HG03469 (cell line): ENCODE results near the gene ARVCF.

Experiments
- ATAC-seq: cut with Tn5 transposase; IDR thresholded peaks from one replicate; pipeline ENCODE4 v1.9.1; 2021; ENCODE audit warnings: mild to moderate bottlenecking, moderate library complexity, moderate number of reproducible peaks; ENCODE audit not compliant: unreplicated experiment

The ARVCF gene

DNA sequence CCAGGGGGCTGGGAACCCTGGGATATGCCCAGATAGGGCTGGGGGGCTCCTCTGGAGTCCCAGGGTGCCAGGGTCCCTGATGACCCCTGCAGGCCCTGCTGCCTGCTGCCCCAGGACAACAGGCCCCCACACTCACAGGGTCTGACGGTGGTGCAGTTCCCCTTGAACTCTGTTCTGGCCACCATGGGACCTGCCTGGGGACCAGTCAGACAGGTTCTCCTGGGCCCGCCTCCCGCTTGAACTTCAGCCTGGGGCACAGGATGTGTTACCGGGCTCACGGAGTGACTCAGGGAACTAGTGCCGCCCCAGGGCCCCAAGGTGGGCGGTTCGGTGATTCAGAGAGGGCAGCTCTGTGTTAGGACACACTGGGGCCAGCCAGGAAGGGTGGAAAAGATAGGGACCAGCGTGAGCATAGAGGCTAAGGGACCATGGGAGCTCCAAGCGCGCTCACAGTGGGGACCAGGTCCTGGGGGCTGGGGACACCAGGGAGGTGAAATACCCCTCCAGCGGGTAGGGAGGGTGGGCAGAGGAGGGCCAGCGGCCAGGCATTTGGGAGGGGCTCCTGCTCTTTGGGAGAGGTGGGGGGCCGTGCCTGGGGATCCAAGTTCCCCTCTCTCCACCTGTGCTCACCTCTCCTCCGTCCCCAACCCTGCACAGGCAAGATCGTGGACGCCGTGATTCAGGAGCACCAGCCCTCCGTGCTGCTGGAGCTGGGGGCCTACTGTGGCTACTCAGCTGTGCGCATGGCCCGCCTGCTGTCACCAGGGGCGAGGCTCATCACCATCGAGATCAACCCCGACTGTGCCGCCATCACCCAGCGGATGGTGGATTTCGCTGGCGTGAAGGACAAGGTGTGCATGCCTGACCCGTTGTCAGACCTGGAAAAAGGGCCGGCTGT lies 53.5 kb downstream of the ARVCF start:
- ATAC-seq, result no peak

DNA sequence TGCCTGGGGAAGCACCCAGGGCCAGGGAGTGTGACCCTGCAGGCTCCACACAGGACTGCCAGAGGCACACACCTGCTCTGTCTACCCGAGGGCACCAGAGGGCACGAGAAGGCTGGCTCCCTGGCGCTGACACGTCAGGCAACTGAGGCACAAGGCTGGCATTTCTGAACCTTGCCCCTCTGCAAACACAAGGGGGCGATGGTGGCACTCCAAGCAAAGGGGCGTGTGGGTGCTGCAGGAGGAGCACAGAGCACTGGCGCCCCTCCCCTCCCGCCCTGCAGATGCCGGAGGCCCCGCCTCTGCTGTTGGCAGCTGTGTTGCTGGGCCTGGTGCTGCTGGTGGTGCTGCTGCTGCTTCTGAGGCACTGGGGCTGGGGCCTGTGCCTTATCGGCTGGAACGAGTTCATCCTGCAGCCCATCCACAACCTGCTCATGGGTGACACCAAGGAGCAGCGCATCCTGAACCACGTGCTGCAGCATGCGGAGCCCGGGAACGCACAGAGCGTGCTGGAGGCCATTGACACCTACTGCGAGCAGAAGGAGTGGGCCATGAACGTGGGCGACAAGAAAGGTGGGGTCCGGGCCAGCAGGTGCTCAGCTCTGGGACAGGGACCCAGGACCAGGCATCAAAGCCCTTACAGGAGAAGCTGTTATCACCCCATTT lies 54.2 kb downstream of the ARVCF start:
- no peak for ATAC-seq

- no peak for ATAC-seq
Measured at GRCh38 chr22:19961868-19962245, 54.8 kb downstream of the ARVCF start.

- ATAC-seq, result no peak
Measured at GRCh38 chr22:19961201-19961580, 55.4 kb downstream of the ARVCF start.

GRCh38 chr22:19960491-19961200 lies 56.0 kb downstream of the ARVCF start:
- ATAC-seq, result no peak

DNA sequence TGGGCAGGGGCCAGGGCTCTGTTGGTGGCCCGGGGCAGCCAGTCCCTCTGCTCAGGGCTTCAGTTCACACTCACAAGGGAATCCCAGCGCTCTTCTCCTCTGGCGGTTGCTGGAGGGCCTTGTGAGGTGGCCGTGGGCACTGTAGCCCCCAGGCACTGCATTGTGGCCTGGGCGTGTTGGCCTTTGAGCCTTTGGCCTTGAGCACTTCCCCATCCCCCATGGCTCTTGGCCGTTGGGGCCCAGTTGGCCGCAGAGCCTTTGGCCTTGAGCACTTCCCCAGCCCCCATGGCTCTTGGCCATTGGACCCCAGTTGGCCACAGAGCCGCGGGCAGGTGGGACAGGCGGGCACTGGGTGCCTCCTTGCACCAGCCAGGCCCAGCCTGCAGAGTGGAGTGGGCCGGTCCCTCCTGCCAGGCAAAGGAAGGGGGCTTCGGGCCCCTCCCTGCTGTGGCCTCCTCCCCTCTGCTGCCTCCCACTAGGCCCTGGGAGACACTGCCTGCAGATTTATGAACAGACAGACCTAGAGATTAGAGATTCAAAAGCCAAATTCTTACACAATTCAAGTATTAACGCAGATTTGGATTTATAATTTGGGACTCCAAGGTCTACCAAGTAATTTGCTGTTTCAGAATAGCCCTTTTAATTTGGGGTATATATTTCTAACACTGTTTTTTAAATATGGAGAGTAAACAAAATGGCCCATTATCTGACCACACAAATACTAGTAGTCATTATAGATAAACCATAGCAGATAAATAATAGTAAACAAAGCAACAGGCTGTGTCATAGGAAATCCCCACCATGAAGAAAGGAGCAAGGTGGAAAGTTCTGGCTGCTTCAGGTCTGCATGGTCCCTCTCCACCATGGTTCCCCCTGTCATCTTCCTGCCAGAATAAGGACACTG lies 56.8 kb downstream of the ARVCF start:
- ATAC-seq, result no peak

DNA sequence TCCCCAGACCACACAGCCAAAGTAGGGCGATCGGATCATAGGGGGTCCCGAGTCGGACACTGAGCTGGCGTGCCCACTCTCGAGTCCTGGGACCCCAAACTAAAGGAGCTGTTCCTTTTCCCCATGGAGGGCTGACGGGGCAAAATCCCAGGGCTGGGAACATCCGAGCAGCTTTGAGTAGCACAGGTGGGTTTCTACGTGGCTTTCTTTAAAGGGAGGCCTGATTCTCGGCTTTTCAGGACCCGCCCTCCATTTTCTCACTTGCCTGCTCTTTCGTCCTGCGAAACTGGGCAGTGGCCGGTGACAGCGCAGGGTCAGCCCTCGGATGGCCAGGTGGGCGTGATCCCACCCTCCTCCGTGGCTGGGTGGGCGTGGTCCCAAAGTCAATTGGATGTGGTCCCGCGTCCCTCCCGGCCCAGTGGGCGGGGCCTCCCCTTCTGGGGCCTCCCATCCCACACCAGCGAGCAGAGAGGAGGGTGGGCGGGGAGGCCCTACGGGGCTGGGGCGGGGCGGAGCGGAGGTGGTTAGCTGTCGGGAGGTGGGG lies 57.5 kb downstream of the ARVCF start:
- ATAC-seq, result no peak

GRCh38 chr22:19958083-19959042 lies 58.3 kb downstream of the ARVCF start:
- no peak for ATAC-seq

DNA sequence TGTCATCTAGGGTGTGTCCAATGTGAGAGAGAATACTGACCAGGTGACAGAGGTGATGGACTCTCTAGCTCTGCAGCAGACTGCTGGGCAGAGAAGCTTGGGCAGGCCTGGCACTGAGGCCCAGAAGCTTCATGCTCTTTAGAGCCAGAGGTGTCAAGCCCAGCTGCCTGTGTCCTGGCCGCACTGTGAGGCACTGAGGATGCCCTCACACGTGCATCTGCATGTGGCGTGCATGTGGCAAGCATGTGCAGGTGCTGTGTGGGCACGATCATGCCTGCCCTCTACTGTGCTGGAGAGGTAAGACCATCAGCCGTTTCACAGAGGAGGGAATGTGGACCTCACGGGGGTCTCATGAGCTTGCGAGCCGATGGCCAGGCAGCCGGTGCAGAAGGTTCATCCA lies 59.2 kb downstream of the ARVCF start:
- no peak for ATAC-seq

DNA sequence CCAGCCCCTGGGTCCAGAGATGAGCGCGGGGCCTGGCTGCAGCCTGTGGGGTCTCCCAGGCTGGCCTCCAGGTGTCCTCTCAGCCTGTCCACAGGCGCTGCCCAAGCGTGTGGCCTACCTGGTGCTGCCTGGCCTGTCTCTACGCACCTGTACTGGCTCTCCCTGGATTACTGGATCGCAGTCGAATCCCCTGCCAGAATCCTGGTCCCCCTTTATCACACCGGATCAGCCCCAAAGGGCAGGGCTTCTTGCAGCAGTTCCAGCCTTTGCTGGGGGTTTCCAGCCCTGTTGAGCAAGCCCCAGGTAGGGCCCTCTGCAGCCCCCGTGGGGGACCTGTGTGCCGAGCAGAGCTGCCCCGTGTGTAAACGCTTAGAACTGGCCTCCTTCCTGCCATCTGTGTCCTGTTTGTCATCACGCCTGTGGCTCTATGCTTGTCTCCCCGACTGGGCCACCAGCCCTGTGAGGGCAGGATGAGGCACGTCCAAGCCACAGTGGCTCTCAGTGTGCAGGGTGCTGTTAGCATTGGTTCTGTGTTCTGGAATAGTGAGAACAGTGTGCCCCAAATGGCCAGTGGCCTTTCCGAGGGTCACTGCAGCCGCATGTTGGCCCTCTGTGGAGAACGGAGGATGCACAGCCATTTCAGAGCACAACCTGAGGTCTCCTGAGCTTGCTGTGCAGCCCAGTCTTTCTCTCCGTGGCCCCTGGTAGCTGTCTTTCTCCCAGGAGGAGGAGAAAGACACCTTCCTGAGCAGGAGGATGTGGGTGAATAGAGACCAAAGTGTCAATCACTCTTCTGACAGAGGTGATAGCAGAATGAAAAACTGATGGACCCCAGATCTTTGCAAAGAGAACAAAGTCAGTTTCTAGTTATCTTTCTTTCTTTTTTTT lies 61.1 kb downstream of the ARVCF start:
- no peak for ATAC-seq

DNA sequence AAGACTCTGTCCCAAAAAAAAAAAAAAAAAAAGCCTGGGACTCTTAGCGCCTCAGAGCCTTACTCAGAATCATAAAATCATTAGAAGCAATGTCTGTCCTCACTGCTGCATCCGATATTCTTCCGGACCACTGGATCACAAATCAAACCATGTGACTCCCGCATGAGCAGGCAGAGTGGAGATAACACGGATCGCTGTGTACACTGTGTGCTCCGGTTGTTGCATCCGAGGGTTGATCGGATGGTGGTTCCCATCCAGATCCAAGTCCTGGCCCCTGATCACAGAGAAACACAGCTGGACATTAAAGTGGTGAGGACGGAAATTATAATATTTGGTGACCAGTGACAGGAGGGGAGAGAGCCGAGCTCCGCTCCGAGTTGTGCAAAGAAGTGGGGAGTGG lies 65.3 kb downstream of the ARVCF start:
- no peak for ATAC-seq

DNA sequence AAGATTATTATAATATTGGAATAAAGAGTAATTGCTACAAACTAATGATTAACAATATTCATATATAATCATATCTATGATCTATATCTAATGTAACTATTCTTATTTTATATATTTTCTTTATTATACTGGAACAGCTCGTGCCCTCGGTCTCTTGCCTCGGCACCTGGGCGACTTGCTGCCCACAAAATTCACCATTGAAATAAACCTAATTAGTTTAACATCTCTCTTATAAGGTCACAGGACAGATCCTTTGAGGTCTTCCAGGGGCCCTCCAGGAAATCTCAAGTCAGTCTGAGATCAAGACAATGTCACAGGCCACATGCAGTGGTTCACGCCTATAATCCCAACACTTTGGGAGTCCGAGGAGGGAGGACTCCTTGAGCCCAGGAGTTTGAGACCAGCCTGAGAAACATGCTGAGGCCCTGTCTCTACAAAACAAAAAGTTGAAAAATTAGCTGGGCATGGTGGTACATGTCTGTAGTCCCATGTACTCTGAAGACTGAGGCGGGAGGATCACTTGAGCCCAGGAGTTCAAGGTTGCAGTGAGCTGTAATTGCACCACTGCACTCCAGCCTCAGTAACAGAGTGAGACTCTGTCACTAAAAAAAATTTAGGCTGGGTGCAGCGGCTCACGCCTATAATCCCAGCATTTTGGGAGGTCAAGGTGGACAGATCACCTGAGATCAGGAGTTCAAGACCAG lies 68.4 kb downstream of the ARVCF start:
- no peak for ATAC-seq

DNA sequence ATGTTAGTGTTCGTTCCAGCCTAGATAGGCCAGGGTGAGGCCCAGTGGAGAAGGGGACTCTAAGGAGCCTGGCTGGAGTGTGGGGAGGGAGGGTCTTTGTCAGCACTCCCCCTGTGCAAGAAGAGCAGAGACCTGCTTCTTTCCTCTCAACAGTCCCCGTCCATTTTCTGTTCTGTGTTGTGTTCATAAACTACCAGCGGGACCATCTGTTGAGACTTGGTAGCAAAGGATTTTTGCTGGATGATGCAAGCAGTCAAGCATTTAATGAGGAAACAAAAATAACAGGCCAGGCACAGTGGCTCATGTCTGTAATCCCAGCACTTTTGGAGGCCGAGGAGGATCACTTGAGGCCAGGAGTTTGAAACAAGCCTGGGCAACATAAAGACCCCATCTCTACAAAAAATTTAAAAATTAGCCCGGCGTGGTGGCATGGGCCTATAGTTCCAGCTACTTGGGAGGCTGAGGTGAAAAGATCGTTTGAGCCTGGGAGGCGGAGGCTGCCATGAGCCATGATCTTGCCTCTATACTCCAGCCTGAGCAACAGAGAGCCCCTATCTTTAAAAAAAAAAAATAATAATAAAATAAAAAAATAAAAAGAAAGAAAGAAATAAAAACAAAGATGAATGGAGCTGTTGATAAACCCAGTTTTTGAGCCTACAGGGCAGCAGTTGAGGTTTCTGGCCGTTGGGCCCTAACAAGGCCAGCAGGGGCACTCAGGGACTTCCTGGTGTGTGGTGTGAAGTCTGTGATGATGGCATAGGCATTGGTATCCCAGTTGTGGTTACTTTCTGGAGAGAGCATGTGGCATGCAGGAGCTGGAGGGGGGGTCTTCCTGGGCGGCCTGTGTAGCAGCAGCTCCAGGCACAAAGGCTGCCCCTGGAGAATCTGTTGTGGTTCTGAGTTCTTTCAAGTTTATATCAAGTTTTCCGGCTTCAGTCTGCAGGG lies 73.3 kb downstream of the ARVCF start:
- ATAC-seq, result no peak

DNA sequence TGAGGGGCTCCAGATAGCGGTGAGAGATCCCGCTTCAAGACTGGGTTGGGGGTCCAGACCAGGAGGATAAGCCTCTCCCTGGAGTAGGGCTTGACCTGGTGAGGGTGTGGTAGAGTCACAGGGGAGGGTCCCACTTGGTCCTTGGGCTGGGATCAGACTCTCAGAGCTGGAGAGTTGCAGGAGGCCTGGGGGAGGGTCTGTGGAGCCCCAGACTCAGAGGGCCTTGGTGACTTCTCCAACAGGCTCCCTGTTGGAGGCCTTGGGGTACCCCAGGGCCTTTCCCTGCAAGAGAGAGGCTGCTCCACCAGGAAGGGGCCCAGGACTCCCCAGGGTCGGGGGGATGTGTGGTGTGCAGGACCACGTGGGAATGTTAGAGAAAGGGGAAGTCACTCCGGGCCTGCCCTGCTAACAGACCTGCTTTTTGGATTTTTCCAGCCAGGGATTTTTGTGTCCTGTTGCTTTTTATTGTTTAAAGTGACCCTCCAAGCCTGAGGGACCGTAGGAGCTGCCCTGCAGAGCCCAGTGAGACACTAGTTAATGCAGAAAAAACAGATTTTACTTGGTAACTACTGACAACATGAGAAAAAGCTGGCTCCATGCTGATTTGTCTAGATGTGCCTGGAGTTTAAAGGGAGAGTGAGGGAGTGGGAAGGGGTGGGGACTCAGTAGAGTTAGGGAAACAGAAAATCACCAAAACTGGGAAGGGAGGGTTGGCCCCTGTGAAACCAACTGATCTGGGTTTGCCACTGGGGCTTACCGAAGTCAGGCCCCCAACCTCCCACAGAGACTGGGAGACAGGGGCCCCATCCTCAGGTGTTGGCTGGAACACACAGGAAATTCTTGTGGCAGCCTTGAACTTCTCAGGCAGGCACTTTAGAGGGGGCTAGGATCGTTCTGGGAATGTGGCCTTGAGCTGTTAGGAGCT lies 74.2 kb downstream of the ARVCF start:
- no peak for ATAC-seq

- no peak for ATAC-seq
Measured at GRCh38 chr22:19941365-19942082, 75.1 kb downstream of the ARVCF start, which contains the start of the genes COMT and TXNRD2. Gene COMT, plus strand, starts transcription at chr22:19941772. Its CDS starts 20,755 bp downstream, at chr22:19962527. Gene TXNRD2, minus strand, starts transcription at chr22:19941818. Its CDS starts 15 bp downstream, at chr22:19941803.
